NCI-H345 treated with DMSO at 0.1 percent for 48 hours (cell line): ENCODE data around the gene PKN2.
"Not testable (repeated sequence)": the region's sequence is repeated elsewhere in the genome, so short reads cannot be mapped to it uniquely, and the experiment has no call there.

Experiments used
- DNase-seq: peaks from one replicate; lab custom pipeline; 2025; ENCODE audit not compliant: unreplicated experiment; lab: John Stamatoyannopoulos, UW

The PKN2 gene

DNA sequence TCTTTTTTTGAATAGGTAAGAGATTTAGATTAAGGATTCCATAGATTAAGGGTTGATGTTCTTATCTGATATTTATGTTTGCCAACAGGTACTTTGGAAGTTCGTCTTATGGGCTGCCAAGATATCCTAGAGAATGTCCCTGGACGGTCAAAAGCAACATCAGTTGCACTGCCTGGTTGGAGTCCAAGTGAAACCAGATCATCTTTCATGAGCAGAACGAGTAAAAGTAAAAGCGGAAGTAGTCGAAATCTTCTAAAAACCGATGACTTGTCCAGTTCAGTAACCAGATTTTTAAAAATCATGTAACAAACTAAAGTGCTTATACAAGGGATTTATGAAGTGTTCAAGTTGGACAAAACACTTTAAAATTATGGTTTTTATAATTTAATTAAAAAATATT, 100.5 kb downstream of the PKN2 start:
- no peak for DNase-seq

- no peak for DNase-seq
Measured at GRCh38 chr1:88787023-88787903, 103.2 kb downstream of the PKN2 start.

DNA sequence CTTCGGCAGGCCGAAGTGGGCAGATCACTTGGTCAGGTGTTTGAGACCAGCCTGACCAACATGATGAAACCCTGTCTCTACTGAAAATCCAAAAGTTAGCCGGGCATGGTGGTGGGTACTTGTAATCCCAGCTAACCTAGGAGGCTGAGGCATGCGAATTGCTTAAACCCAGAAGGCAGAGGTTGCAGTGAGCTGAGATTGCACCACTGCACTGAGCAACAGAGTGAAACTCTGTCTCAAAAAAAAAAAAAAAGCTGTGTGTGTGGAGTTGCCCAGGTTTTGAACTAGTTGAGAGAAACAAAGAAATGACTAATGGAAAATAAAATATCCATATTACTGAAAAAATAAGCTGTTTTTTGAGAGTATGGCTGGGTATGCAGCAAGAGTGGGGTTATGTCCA, 107.1 kb downstream of the PKN2 start:
- no peak for DNase-seq

GRCh38 chr1:88799491-88799890, 115.4 kb downstream of the PKN2 start:
- no peak for DNase-seq

DNA sequence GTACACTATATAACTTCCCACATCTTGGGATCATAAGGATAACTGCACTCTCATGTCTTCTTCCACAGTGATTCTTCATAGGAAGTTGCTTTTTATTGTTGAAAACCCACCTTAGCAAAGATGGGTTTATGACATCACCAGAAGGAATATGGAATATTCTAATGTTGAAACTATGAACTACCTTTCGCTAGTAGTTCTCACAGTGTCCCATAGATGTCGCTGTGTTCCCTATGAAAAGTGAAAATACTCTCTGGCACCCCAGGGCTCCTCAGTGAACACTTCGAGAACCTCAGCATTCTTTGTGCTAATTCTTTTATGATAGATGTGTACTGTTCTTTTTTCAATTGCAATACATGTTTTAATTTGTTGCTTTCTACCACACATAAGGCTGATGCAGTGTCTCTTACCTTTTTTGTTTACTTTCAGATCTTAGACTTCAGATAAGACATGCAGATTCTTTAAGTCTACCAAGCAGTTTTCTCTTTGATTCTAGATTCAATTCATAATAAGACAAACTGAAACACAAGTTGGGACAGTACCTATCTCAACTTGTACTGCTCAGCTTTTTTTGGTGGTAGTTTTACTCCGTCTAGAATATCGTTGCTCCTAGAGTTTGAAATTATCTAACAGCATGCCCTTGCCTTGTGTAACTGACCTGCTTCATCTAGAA, 116.4 kb downstream of the PKN2 start:
- no peak for DNase-seq

- DNase-seq: no peak
Measured at GRCh38 chr1:88801575-88802208, 117.6 kb downstream of the PKN2 start.

DNA sequence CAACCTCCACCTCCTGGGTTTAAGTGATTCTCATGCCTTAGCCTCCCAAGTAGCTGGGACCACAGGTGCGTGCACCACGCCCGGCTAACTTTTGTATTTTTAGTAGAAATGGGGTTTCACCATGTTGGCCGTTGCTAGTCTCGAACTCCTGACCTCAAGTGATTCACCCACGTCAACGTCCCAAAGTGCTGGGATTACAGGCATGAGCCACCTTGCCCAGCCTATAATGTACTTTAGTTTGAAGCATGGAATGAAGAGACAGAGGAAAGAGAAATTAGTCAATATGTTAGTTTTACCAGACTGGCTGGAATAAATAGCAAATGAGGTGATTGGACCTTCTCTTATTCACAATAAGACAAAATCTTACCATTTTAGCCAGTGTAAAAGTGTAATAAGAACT, 118.3 kb downstream of the PKN2 start:
- no peak for DNase-seq

- no peak for DNase-seq
Measured at GRCh38 chr1:88802950-88803349, 118.9 kb downstream of the PKN2 start.

- DNase-seq: no peak
Measured at GRCh38 chr1:88803444-88803843, 119.4 kb downstream of the PKN2 start.

DNA sequence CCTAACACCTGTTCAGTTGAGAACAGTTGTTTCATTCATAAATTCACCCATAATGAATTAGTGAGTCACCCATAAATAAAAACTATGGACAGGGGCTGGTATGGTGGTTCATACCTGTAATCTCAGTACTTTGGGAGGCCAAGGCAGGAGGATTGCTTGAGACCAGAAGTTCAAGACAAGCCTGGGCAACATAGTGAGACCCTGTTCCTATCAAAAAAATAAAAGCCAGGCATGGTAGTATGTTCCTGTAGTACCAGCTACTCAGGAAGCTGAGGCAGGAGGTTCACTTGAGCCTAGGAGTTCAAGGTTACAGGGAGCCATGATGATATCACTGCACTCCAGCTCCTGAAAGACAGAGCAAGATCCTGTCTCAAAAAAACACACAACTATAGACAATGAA, 128.3 kb downstream of the PKN2 start:
- no peak for DNase-seq

GRCh38 chr1:88813471-88813870, 129.4 kb downstream of the PKN2 start:
- DNase-seq: no peak

GRCh38 chr1:88819642-88820041, 135.6 kb downstream of the PKN2 start:
- not testable (repeated sequence) for DNase-seq

DNA sequence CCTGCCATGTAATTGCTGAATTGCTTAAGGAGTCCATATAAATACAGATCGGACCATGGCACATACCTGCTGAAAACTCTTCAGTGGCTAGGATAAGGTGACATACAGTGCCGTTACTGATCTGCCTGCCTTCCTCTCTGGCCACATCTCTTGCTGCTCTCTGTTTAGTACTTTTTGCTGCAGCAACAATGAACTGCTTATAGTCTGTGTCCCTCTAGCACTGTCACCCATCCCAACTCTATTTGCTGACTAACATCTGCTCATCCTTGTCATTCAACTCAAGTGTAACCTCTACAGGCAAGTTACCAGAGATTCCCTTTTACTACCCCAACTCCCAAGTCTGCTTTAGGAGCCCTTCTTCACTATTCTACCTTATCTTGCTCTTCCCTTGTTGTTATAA, 141.6 kb downstream of the PKN2 start:
- no peak for DNase-seq

DNA sequence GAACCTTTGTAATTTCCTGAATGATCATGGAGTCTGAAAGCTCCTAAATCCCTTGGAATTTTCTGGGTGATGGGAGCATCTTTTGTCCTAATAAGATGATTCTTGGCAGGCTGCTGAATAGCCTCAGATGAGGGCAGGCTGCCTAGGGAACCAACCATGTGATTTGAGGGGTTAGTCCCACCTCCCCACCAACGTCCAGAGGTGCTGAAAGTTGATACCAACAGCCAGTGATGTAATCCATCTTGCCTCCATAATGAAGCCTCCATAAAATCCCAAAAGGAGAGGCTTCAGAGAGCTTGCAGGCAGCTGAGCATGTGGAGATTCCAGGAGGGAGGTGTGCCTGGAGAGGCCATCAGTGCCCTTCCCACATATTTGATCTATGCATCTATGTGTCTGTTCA, 163.6 kb downstream of the PKN2 start:
- no peak for DNase-seq

GRCh38 chr1:88851303-88852063, 167.4 kb downstream of the PKN2 start:
- no peak for DNase-seq

DNA sequence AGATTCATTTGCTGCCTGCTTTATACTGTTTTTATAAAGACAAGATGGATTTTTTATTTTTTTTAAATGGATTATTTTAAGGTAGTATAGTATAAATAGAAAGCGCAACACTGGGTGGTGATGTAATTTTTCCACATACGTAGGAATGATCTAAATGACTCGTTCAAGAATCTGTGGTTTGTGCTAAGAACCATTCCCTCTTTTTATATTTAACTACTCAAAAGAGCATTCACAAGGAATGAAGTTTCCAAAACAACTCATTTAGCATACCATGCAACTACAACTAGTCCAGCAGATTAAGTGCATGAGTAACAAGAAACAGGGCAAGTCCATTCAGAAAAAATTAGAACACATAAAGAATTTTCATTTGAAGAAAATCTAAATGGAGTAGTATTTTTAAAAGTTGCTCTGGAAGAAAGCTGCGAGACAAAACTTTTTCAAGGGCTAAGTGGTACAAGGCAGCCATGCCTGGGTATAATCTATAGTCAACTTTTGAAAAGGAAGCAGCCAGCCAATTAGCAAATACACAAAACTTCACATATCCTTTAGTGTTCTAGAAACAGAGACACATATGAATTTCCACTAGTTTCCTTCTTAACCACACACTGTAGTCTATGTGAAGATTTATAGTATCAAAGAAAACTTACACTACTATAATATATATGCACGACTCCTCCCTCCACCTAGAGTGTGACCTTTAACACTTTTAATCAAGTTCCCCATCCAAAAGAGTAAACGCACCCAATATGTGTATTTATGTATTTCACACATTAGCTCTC, 183.9 kb downstream of the PKN2 start:
- DNase-seq: no peak

DNA sequence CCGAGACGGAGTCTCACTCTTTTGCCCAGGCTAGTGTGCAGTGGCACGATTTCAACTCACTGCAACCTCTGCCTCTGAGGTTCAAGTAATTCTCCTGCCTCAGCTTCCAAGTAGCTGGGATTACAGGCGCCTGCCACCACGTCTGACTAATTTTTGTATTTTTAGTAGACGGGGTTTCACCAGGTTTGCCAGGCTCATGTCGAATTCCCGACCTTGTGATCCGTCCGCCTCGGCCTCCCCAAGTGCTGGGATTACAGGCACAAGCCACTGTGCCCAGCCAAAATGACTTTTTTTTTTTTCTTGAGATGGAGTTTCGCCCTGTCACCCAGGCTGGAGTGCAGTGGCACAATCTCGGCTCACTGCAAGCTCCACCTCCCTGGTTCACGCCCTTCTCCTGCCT, 185.6 kb downstream of the PKN2 start:
- DNase-seq: not testable (repeated sequence)

- no peak for DNase-seq
Measured at GRCh38 chr1:88873737-88874349, 189.8 kb downstream of the PKN2 start.

GRCh38 chr1:88875595-88875994, 191.5 kb downstream of the PKN2 start:
- no peak for DNase-seq
